GM12878 (cell line): ENCODE measurements around the gene LHFPL4. TPM values are rescaled to one million over a fixed set of nuclear protein-coding genes. Genes with fewer than 3 reads are reported as not detected.

Source experiments
- ATAC-seq: fragments of 200-7000 bp; cut with Tn5 transposase; 3 replicates; pipeline ENCODE4 v1.9.1; 2020; ENCODE audit warnings: mild to moderate bottlenecking, moderate library complexity
- BruUV-seq: library from RNA; stranded (reverse); fragments of 400-500 nt; replicated peaks from 2 replicates; lab custom pipeline; 2021; lab: Mats Ljungman, UMichigan
- CTCF ChIA-PET: fragments of 300-600 bp; sonication (Branson Sonifier 250); formaldehyde crosslinking; extraction: SDS; loops from one replicate; lab custom pipeline; 2021; ENCODE audit warnings: inconsistent platforms; lab: Yijun Ruan, JAX
- POLR2A ChIA-PET: fragments of 350-600 bp; formaldehyde crosslinking; extraction: SDS; loops from one replicate; lab custom pipeline; 2021; ENCODE audit warnings: inconsistent platforms; lab: Charles Lee
- RAD21 ChIA-PET: fragments of 300-600 bp; sonication (Branson Sonifier 250); formaldehyde crosslinking; loops from one replicate; lab custom pipeline; 2023; ENCODE audit warnings: antibody characterized with exemption; ENCODE audit not compliant: unreplicated experiment; lab: Charles Lee
- SMC1A ChIA-PET: fragments of 300-600 bp; sonication (Branson Sonifier 250); formaldehyde crosslinking; loops from one replicate; lab custom pipeline; 2023; ENCODE audit not compliant: unreplicated experiment, uncharacterized antibody; lab: Charles Lee
- DNase-seq: peaks from one replicate; pipeline ENCODE4 v3.0.0-alpha.2; 2011; ENCODE audit warnings: low read depth, low spot score
- FAIRE-seq: peaks from 3 replicates; lab custom pipeline; 2011; peaks lifted over from hg19 to GRCh38; lab: Jason Lieb, UNC
- H2AFZ ChIP-seq: 2 replicates; pipeline ENCODE4 v1.6.0; 2011; ENCODE audit warnings: low read depth, low read length, control low read depth; ENCODE audit not compliant: control insufficient read depth
- H3K27ac ChIP-seq: 2 replicates; pipeline ENCODE4 v1.5.1; 2011; ENCODE audit warnings: control low read depth; ENCODE audit not compliant: control insufficient read depth, insufficient read depth
- H3K27me3 ChIP-seq, 2 experiments: replicated peaks in 1 of 2; 2 replicates each; pipeline versions ENCODE4 v1.6.0 to v1.6.1; 2011; ENCODE audit warnings: low read length in 1 of 2; ENCODE audit not compliant: control insufficient read depth in 2 of 2, insufficient read depth in 2 of 2
- H3K36me3 ChIP-seq, 2 experiments: 2 replicates each; pipeline ENCODE4 v1.5.1; 2011; ENCODE audit warnings: low read length in 1 of 2; ENCODE audit not compliant: control insufficient read depth in 2 of 2, insufficient read depth in 2 of 2
- H3K4me1 ChIP-seq: 2 replicates; pipeline ENCODE4 v1.6.1; 2011; ENCODE audit warnings: mild to moderate bottlenecking, low read length, moderate library complexity, mixed read lengths; ENCODE audit not compliant: control insufficient read depth, insufficient read depth
- H3K4me2 ChIP-seq: 2 replicates; pipeline ENCODE4 v1.6.0; 2011; ENCODE audit warnings: control low read depth; ENCODE audit not compliant: control insufficient read depth, insufficient read depth
- H3K4me3 ChIP-seq: fragments of 200-600 bp; sonication (generic); 2 replicates; pipeline ENCODE4 v1.5.1; 2016
- H3K79me2 ChIP-seq: 2 replicates; pipeline ENCODE4 v1.6.0; 2011; ENCODE audit warnings: low read length; ENCODE audit not compliant: control insufficient read depth, insufficient read depth
- H3K9ac ChIP-seq: 2 replicates; pipeline ENCODE4 v1.8.0; 2011; ENCODE audit warnings: low read length, control low read depth, mixed read lengths; ENCODE audit not compliant: control insufficient read depth, insufficient read depth
- H3K9me3 ChIP-seq: replicated peaks from 3 replicates; pipeline ENCODE4 v1.5.1; 2011; ENCODE audit warnings: mild to moderate bottlenecking, low read length; ENCODE audit not compliant: control insufficient read depth, insufficient read depth
- H4K20me1 ChIP-seq: 2 replicates; pipeline ENCODE4 v1.6.0; 2011; ENCODE audit not compliant: control insufficient read depth, insufficient read depth
- FOXK2 ChIP-seq: fragments of 450-650 bp; IDR thresholded peaks from 2 replicates; pipeline ENCODE4 v1.6.1; 2017; ENCODE audit warnings: mild to moderate bottlenecking, moderate library complexity
- GATAD2B ChIP-seq: fragments of 450-650 bp; conservative IDR thresholded peaks from 2 replicates; pipeline ENCODE4 v1.6.1; 2017; ENCODE audit warnings: low read depth, mild to moderate bottlenecking, moderate library complexity
- IKZF2 ChIP-seq, 2 experiments: fragments of 450-650 bp; IDR thresholded peaks; 2 replicates each; pipeline ENCODE4 v1.6.1; 2017; ENCODE audit warnings: mild to moderate bottlenecking in 2 of 2, moderate library complexity in 2 of 2
- NFIC ChIP-seq: IDR thresholded peaks from 2 replicates; pipeline ENCODE4 v1.6.1; 2012; ENCODE audit warnings: low read depth, mild to moderate bottlenecking, inconsistent platforms, low read length, moderate library complexity
- NR2C1 ChIP-seq: fragments of 450-650 bp; IDR thresholded peaks from 2 replicates; pipeline ENCODE4 v1.6.1; 2017; ENCODE audit warnings: antibody characterized with exemption, mild to moderate bottlenecking, moderate library complexity
- NRF1 ChIP-seq: conservative IDR thresholded peaks from 2 replicates; pipeline ENCODE4 v1.6.1; 2011; ENCODE audit warnings: mild to moderate bottlenecking, low read depth, low read length, improper control_type of control experiment
- STAT3 ChIP-seq: IDR thresholded peaks from 2 replicates; pipeline ENCODE4 v1.6.1; 2011; ENCODE audit warnings: low read depth, low read length, improper control_type of control experiment
- ZBTB33 ChIP-seq: fragments of 450-650 bp; IDR thresholded peaks from 2 replicates; pipeline ENCODE4 v1.6.1; 2017; ENCODE audit warnings: mild to moderate bottlenecking
- ZZZ3 ChIP-seq: IDR thresholded peaks from 2 replicates; pipeline ENCODE4 v1.6.1; 2011; ENCODE audit warnings: low read depth; ENCODE audit not compliant: control insufficient read depth, insufficient read length
- WGBS: methylation state at CpG from one replicate; pipeline ENCODE4 v1.1.6; 2016; ENCODE audit warnings: low lambda C conversion rate; ENCODE audit not compliant: insufficient replicate concordance, insufficient coverage; ENCODE audit errors: missing lambda C conversion rate; 5-methylcytosine and 5-hydroxymethylcytosine counted together
- in situ Hi-C: fragments of 300-500 bp; cut with MboI; formaldehyde crosslinking; loops from 9 replicates; pipeline ENCODE4 v1.14.3; 2018; ENCODE audit warnings: mixed read lengths
- intact Hi-C: fragments of 100-400 bp; cut with micrococcal nuclease; formaldehyde crosslinking; loops from one replicate; pipeline ENCODE4 v1.14.2; 2022; ENCODE audit not compliant: unreplicated experiment
- polyA plus RNA-seq, 11 experiments: library from polyadenylated mRNA; depleted of rRNA in 4 of 11; unstranded in 6 of 11; stranded (reverse) in 5 of 11; fragments of >200 nt; fragmentation: Nextera tagmentation in 4 of 11; fragmentation: Illumina TruSeq in 1 of 11; extraction: Ambion mirVana in 4 of 11; extraction: Trizol in 1 of 11; gene quantifications; 1 replicate in 1 of 11; 2 replicates in 10 of 11; pipeline versions ENCODE4 v1.2.1 to v1.2.3, GENCODE V29; 2011 to 2016; ENCODE audit warnings: inconsistent platforms in 2 of 11, missing spikeins in 2 of 11, low read depth in 1 of 11
- total RNA-seq, 4 experiments: library from RNA; depleted of rRNA in 3 of 4; stranded (reverse); fragments of >200 nt in 3 of 4; fragmentation: Illumina TruSeq in 1 of 4; extraction: Trizol in 1 of 4; gene quantifications; 2 replicates each; pipeline versions ENCODE4 v1.2.1 to v1.2.3, GENCODE V29; 2013 to 2021

The LHFPL4 gene
- total and polyA plus RNA-seq, 10 of the 15 experiments (the other 5 are each of a cell fraction or from before 2014, with no cell fraction given): 0.05 to 0.15 TPM; not detected in 8

GRCh38 chr3:9491506-9491905, 62.1 kb downstream of the LHFPL4 start:
- ATAC-seq (no peak), DNase-seq (no peak), FAIRE-seq (no peak)
- Histone ChIP-seq H4K20me1 (no peaks in the 10 kb centered on the region), H2AFZ (no peak overlapping the region), H3K27ac (no peak overlapping the region), H3K27me3 (no peaks in the 10 kb centered on the region), H3K4me1 (no peaks in the 10 kb centered on the region), H3K79me2 (no peaks in the 10 kb centered on the region), H3K36me3 (no peaks in the 10 kb centered on the region; a peak in 1 of 4 replicates), H3K4me2 (no peak overlapping the region), H3K9me3 (no peaks in the 10 kb centered on the region), H3K4me3 (no peak overlapping the region), H3K9ac (no peak overlapping the region)
- RAD21 ChIA-PET: no interaction called here
- intact Hi-C loops: no loop called here
- TF ChIP-seq NRF1: no peak
- TF ChIP-seq FOXK2: no peak
- no peak for TF ChIP-seq GATAD2B
- no peak for TF ChIP-seq ZZZ3
- TF ChIP-seq NFIC: no peak
- no peak for TF ChIP-seq NR2C1
- no peak for TF ChIP-seq ZBTB33
- TF ChIP-seq STAT3: no peak
- no peak for TF ChIP-seq IKZF2 (IDR thresholded peaks at IDR 0.05)
- SMC1A ChIA-PET: interaction anchor here (0.7 to 1.1 kb wide), 3 partner anchors 12 to 39 kb away, joined by 3 to 5 read pairs (median 3); no protein-coding TSS in a partner anchor
- no TSS peak for BruUV-seq
- in situ Hi-C loops: no loop called here
- 100% methylated on average over 3 of the region's 3 CpGs for WGBS
- POLR2A ChIA-PET: no interaction called here
- CTCF ChIA-PET: interaction anchor here (0.7 to 2.9 kb wide), 4 partner anchors 11 to 201 kb away, joined by 3 to 12 read pairs (median 6); no protein-coding TSS in a partner anchor
